T-helper 17 cell (primary cell): ENCODE measurements around the gene KDM3B. TPM values are rescaled to one million over a fixed set of nuclear protein-coding genes. Genes with fewer than 3 reads are reported as not detected.
A peak's percentile ranks its signal among the peaks of the same experiment; 100 is the strongest.

Source experiments
- ATAC-seq: fragments of 150-1000 bp; cut with Tn5 transposase; 2 replicates; pipeline ENCODE4 v1.10.0; 2021; ENCODE audit warnings: mild to moderate bottlenecking, moderate library complexity
- DNase-seq, 3 donors: peaks; one replicate each; pipeline versions ENCODE4 v3.0.0 to v3.0.0-alpha.2; 2020 to 2021
- H3K9me3 ChIP-seq: one replicate; pipeline ENCODE4 v1.7.0; 2013; ENCODE audit warnings: low read length, mild to moderate bottlenecking; ENCODE audit not compliant: control insufficient read depth, poor library complexity, severe bottlenecking
- H3K27ac Mint-ChIP-seq: one replicate; pipeline ENCODE4 v1.8.0; 2022; ENCODE audit warnings: mild to moderate bottlenecking, moderate library complexity, mixed read lengths
- H3K27me3 Mint-ChIP-seq: one replicate; pipeline ENCODE4 v1.8.0; 2022; ENCODE audit warnings: mixed read lengths
- H3K36me3 Mint-ChIP-seq: one replicate; pipeline ENCODE4 v1.8.0; 2022; ENCODE audit warnings: low read depth, mixed read lengths
- H3K4me1 Mint-ChIP-seq: one replicate; pipeline ENCODE4 v1.8.0; 2022; ENCODE audit warnings: mild to moderate bottlenecking, mixed read lengths
- H3K4me3 Mint-ChIP-seq: one replicate; pipeline ENCODE4 v1.8.0; 2022; ENCODE audit warnings: mild to moderate bottlenecking, moderate library complexity, mixed read lengths
- total RNA-seq, 4 donors: library from RNA in 2 of 4; stranded (reverse) in 2 of 4; gene quantifications; one replicate each; pipeline ENCODE4 v1.2.3 and lab custom pipeline; 2022 to 2026

KDM3B gene
- total RNA-seq, 2 donors from 2014 or later, result 74.0 to 74.5 TPM

DNA sequence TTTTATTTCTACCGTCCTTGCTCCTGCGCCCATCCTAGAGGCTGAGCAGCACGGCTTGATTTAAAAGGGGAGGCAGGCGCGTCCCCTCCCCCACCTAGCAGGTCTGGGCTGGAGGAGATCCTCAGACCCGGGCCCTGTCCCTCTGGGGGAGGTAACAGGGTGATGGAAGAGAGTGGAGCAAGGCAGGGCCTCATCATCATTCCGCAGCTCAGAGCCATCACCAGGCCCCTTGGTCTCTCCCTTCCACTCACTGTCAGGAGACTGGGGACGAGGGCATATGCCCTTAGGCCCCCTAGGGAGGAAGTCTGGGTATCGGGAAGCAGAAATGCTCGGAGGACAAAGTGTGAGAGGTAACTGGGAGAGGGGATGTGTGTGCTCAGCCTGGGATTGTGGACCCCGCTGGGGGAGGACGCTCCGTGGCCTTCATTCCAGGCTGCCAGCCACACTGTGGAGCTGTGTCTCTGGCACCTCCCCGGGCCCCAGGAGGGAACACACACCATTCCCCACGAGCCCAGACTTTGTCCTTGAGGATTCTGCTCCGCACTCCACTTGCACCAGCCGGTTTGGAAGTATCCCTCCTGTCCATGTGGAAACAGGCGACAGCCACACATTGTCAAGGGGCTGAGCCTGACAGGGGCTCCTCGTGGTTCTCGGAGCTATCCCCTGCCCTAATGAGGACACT is 87.1 kb downstream of the KDM3B start:
- H3K9me3 ChIP-seq, result no peaks in the 10 kb centered on the region
- H3K4me1 Mint-ChIP-seq, result peaks cover 14% of the 10 kb centered on the region
- peak overlapping the region; percentile 62 for H3K27ac Mint-ChIP-seq
- DNase-seq (no peak), ATAC-seq (no peak)
- peak overlapping the region; percentile 88 for H3K4me3 Mint-ChIP-seq
- H3K27me3 Mint-ChIP-seq, result no peaks in the 10 kb centered on the region
- H3K36me3 Mint-ChIP-seq, result peaks cover 2% of the 10 kb centered on the region

DNA sequence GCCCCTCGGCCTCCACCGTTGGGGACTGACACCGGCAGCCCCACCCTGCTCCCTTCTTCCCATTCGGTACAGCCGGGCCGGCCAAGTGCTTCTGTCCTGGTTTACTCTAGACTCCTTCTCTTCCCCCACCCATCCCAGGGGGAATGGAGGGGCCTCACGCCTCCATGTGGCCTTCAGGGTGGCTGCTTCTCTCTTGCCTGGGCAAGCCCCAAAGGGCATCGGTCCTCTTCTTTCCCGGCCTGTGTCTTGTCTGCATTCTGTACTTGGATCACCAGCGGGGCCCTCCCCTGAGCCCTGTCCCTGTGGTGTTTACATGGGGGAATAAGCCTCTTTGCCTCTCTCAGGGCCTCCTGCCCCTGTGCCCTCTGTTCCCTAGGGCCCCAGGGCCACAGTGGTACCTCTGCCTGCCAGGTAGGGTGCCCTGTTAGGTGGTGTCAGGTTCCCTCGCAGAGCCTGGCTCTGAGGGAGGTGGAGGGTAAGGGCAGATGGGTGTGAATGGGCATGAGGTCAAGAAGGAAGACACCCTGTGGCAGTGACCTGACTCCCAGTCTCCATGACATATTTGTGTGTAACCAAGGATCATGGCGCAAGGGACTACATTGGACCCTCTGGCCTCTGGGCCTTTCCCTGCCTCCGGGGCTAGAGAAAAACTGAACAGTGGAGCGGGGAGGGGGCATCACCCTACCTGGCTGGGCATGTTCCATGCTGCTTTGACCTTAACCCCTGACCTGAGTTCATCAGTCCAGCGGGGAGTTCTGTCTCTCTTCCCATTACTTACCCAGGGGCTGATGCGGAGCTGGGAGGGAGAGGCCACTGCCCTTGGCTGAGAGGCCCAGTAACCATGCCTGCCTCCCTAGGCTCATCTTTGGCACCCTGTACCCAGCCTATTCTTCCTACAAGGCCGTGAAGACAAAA is 87.9 kb downstream of the KDM3B start:
- ATAC-seq (no peak), DNase-seq (no peak)
- Mint-ChIP-seq H3K36me3 (peaks cover 2% of the 10 kb centered on the region), H3K4me1 (peaks cover 14% of the 10 kb centered on the region), H3K4me3 (peak overlapping the region; percentile 79), H3K27ac (peak overlapping the region; percentile 62), H3K27me3 (no peaks in the 10 kb centered on the region)
- no peaks in the 10 kb centered on the region for H3K9me3 ChIP-seq

DNA sequence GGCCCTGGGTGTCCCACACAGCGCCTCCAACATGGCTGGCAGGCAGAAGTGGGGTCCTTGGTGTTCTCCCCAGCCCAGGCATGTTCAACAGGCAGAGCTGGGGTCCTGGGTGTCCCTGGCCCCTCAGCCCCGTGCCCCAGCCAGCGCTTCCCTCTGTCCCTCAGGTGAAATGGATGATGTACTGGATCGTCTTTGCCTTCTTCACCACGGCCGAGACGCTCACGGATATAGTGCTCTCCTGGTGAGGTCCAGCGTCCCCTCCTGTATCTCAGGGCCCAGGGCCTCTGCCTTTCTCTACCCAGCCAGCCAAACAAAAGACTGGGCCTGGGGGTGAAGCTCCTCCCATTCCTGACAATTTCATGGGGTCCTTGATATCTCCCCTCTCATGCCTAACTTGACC is 88.7 kb downstream of the KDM3B start:
- ATAC-seq (no peak), DNase-seq (no peak)
- Mint-ChIP-seq H3K36me3 (no peaks in the 10 kb centered on the region), H3K27ac (no peak overlapping the region), H3K4me1 (peaks cover 14% of the 10 kb centered on the region), H3K4me3 (no peak overlapping the region), H3K27me3 (no peaks in the 10 kb centered on the region)
- H3K9me3 ChIP-seq, result no peaks in the 10 kb centered on the region

DNA sequence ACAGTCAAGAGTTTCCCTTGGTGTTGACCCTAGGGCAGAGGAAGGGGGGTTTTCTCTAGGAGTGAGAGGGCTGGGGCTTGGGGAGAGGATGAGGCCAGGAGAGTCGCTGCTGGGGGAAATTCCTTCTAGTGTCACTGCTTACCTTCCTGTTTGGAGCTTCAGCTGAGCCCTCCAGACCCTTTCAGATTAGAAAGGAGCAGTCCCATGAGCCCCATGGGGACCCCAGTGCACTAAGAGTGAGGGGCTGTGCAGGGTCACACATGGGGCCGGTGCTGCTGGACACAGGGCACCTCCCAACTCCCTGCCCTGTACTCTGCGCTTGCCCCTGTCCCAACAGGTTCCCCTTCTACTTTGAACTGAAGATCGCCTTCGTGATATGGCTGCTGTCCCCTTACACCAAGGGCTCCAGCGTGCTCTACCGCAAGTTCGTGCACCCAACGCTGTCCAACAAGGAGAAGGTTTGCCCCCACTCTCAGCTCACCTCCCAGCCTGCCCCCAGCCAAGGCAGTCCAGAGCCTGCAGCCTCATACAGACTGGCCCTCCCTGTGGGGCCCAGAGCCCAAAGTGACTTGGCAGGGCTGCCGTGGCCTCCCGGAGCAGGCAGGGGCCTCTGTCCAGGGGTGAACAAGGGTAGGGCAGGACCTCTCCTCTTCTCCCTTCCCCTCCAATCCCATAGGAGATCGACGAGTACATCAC is 91.7 kb downstream of the KDM3B start:
- no peak overlapping the region for H3K27ac Mint-ChIP-seq
- ATAC-seq (no peak), DNase-seq (no peak)
- H3K36me3 Mint-ChIP-seq, result no peaks in the 10 kb centered on the region
- no peaks in the 10 kb centered on the region for H3K27me3 Mint-ChIP-seq
- H3K4me3 Mint-ChIP-seq, result no peak overlapping the region
- H3K4me1 Mint-ChIP-seq, result peaks cover 9% of the 10 kb centered on the region
- H3K9me3 ChIP-seq, result no peaks in the 10 kb centered on the region

DNA sequence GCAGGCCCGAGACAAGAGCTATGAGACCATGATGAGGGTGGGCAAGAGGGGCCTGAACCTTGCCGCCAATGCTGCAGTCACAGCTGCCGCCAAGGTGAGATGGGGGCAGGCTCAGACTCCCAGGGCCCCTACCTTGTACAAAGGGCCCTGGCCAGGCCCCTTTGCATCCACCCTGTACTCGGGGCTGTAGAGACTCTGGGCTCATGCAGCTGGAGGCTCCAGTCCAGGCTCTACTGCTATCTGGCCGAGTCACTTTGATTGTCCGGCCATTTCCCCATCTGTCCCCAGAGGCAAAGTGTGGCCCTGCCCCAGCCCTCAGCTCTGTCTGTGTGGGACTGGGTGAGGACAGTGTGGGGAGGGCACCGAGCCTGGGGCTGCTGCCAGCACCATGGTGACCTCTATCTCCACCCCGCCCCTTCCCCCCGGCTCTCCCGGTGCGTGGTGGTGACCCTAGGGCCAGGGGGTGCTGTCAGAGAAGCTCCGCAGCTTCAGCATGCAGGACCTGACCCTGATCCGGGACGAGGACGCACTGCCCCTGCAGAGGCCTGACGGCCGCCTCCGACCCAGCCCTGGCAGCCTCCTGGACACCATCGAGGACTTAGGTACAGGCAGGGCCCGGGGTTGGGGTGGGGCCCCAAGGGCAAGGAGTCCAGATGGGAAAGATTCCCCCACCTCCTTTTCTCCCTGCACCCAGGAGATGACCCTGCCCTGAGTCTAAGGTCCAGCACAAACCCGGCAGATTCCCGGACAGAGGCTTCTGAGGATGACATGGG is 92.5 kb downstream of the KDM3B start:
- Mint-ChIP-seq H3K36me3 (no peaks in the 10 kb centered on the region), H3K4me3 (no peak overlapping the region), H3K27ac (no peak overlapping the region), H3K27me3 (no peaks in the 10 kb centered on the region), H3K4me1 (peaks cover 10% of the 10 kb centered on the region)
- H3K9me3 ChIP-seq, result no peaks in the 10 kb centered on the region
- ATAC-seq, result no peak
- DNase-seq, result no peak

DNA sequence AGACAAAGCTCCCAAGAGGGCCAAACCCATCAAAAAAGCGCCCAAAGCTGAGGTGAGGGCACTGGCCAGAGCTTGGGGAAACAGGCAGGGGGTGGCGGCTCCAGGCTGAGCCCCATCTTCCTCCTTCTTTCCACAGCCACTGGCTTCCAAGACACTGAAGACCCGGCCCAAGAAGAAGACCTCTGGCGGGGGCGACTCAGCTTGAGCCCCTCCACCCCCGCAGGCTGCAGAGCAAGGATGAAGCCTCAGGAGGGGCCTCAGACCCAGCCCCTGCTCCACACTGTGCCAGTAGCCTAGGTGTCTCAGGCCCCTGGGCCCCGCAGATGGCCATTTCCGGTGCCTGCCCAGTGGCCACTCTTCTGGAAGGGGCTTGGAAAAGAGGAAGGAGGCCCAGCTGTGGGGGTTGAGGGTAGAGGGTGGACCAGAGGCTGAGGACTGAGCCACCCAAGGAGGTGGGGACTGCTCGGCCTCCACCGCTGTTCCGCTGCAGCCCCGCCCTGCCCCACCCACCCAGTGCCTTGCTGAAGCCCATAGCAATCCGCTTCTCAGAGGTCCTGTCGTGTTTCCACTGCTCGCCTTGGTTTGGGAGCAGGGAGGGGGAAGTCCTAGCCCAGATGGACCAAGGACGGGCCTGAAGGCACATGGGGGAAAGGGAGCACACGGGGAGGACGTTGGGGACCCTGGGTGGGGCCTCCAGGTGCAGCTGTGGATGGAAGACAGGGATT is 93.2 kb downstream of the KDM3B start:
- no peaks in the 10 kb centered on the region for H3K27me3 Mint-ChIP-seq
- ATAC-seq (no peak), DNase-seq (no peak)
- peaks cover 8% of the 10 kb centered on the region for H3K4me1 Mint-ChIP-seq
- H3K4me3 Mint-ChIP-seq, result no peak overlapping the region
- no peaks in the 10 kb centered on the region for H3K36me3 Mint-ChIP-seq
- no peaks in the 10 kb centered on the region for H3K9me3 ChIP-seq
- H3K27ac Mint-ChIP-seq, result no peak overlapping the region

DNA sequence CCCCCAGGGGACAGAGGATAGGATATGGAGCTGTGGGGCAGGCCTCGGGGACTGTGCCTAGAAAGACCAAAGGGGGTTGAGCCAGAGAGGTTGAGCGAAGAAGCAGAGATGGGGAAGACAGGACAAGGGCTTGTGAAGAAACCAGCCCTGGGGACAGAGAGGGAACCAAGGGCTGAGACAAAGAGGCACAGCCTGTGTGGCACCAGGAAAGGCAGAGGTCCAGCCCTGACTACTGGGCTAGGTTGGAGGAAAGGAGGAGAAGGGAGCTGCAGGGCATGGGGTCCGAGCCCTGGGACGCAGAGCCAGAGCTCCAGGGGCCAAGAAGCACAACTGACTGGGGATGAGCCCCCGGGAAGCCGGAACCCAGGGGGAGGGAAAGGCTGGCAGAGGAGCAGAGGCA is 95.6 kb downstream of the KDM3B start:
- Mint-ChIP-seq H3K36me3 (no peaks in the 10 kb centered on the region), H3K4me3 (no peak overlapping the region), H3K27me3 (peaks cover 6% of the 10 kb centered on the region), H3K27ac (no peak overlapping the region), H3K4me1 (peaks cover 10% of the 10 kb centered on the region)
- DNase-seq (no peak), ATAC-seq (no peak)
- no peaks in the 10 kb centered on the region for H3K9me3 ChIP-seq

DNA sequence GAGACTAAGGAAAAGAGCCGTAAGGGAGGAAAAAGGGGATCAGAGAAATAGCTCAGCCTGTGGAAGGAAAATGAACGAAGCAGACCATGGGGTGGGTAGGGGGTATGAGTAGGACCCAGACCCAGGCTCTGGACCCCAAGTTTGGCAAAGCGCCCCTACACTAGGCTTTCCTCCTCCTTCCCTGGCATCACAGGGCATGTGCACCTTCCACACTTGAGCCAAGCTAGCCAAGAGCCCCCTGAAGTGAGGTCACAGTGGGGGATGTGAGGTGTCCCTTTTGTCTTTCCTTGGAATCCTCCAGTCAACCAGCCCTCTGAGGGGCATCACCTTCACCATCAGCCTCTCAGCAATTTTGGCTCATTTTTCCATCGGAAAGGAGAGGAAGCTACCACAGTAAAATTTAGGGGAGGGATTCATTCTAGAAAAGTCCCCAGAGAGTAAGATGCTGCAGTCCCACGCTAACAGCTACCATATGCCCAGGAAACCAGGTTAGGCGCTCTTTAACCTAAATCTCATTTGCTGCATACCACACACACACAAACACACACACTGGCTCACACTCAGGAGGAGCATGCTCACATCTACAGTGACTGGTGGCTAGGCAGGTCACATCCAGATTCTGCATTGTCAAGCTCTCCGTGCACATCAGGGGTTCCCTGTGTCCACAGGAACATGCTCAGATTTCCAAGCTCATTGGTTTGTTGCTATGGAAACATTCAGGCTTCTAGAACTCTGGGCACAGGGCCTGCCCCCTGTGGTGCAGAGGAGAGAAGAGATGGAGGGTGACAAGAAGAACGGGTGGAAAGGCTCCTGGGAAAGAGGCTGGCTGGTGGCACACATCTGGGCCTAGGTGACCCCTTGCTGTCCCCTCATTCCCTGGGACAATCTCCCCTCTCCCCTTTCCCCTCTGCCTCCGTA is 96.3 kb downstream of the KDM3B start:
- Mint-ChIP-seq H3K27me3 (peaks cover 6% of the 10 kb centered on the region), H3K36me3 (no peaks in the 10 kb centered on the region), H3K27ac (no peak overlapping the region), H3K4me3 (peak overlapping the region; percentile 7), H3K4me1 (peaks cover 10% of the 10 kb centered on the region)
- ATAC-seq (no peak), DNase-seq (no peak)
- H3K9me3 ChIP-seq, result no peaks in the 10 kb centered on the region

DNA sequence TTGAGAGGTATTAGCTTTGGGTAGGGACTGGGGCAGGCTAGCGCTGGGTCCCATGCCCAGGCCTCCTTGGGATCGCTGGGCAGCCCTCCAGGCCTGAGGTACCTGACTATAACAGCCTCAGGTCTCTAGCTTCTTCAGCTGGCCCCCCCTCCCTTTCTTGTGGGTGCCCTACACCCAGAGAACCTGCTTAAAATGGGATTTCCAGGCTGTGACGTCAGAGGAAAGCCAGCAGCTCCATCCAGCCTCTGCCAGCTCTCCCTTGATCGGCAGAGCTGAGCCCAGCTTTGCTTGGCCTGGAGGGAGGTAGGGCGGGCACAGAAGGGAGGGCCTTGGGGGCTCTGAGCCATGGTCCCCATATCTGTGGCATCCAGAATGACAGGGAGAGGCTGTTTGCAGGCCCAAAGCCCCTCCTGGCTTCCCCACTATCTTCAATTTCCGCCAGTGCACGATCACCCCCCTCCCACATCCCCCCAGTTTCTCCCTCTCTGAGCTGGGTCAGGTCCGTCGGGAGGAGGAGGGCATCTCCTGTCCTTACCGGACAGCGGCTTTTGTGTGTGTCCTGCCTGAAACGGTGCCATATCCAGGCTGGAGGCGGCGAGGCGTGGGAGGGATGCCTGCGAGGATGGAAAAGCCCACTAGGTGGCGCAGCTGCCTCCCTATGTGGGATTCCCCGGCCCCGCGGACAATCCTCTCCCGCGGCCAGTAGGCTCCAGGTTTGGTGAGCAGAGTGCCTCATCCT is 97.2 kb downstream of the KDM3B start:
- H3K9me3 ChIP-seq, result no peaks in the 10 kb centered on the region
- Mint-ChIP-seq H3K4me1 (peaks cover 10% of the 10 kb centered on the region), H3K27me3 (peaks cover 6% of the 10 kb centered on the region), H3K4me3 (peak overlapping the region; percentile 50), H3K27ac (no peak overlapping the region), H3K36me3 (no peaks in the 10 kb centered on the region)
- DNase-seq (peak; percentile 66 to 68 (median 68)), ATAC-seq (peak; percentile 85)

DNA sequence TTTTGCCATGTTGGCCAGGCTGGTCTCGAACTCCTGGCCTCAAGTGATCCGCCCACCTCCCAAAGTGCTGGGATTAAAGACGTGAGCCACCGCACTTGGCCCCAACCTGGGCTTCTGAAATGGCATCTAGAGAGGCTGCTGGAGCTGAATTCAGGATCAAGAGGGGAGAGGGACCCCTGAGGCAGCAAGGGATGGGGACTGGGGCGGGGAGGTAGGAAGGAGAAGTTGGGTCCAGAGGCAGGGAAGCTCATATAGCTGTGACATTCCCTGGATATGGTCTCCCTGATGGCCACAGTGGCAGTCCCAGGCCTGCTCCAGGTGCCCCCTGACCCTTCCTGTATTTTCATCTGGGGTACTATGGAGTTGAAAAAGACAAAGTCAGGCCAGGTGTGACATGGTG is 98.5 kb downstream of the KDM3B start:
- no peak overlapping the region for H3K4me3 Mint-ChIP-seq
- no peak for ATAC-seq

DNA sequence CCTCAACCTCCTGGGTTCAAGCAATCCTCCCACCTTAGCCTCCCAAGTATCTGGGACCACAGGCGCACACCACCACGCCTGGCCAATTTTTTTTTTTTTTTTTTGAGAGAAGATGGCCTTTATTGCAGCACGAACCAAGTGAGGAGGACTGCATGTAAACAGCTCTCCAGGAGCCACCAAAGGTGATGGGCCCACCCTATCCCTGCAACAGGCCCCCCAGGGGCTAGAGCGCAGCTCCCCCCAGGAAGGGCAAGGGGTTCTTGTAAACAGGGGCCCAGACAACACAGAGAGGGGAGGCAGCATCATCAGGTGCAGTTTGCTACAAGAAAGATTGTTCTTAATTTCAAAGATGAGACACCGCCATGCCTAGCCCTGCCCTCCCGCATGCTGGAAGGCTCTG is 100.2 kb downstream of the KDM3B start:
- ATAC-seq, result no peak
- peaks cover 13% of the 10 kb centered on the region for H3K4me1 Mint-ChIP-seq
- no peaks in the 10 kb centered on the region for H3K9me3 ChIP-seq
- peaks cover 6% of the 10 kb centered on the region for H3K27me3 Mint-ChIP-seq
- H3K27ac Mint-ChIP-seq, result no peak overlapping the region
- H3K4me3 Mint-ChIP-seq, result no peak overlapping the region
- H3K36me3 Mint-ChIP-seq, result no peaks in the 10 kb centered on the region
- DNase-seq, result no peak

More for the DNA sequence above, 98.5 kb downstream of the KDM3B start:
- Mint-ChIP-seq H3K27ac (no peak overlapping the region), H3K4me1 (peaks cover 10% of the 10 kb centered on the region), H3K27me3 (peaks cover 6% of the 10 kb centered on the region), H3K36me3 (no peaks in the 10 kb centered on the region)
- no peak for DNase-seq
- H3K9me3 ChIP-seq, result no peaks in the 10 kb centered on the region
